GM21360 (cell line): ENCODE results near the gene ABCG4.
"Not testable (repeated sequence)": the region's sequence is repeated elsewhere in the genome, so short reads cannot be mapped to it uniquely, and the experiment has no call there.

Source experiments
- ATAC-seq: cut with Tn5 transposase; IDR thresholded peaks from one replicate; pipeline ENCODE4 v1.9.1; 2021; ENCODE audit warnings: mild to moderate bottlenecking, moderate library complexity; ENCODE audit not compliant: unreplicated experiment

The ABCG4 gene

GRCh38 chr11:119115484-119116234, 33.2 kb upstream of the ABCG4 start:
- ATAC-seq: no peak

- no peak for ATAC-seq
Observed at GRCh38 chr11:119116235-119116594, 32.6 kb upstream of the ABCG4 start.

GRCh38 chr11:119116601-119117000, 32.3 kb upstream of the ABCG4 start:
- no peak for ATAC-seq

GRCh38 chr11:119117004-119117706, 31.7 kb upstream of the ABCG4 start:
- ATAC-seq: no peak

GRCh38 chr11:119118227-119118626, 30.6 kb upstream of the ABCG4 start:
- ATAC-seq: no peak

- no peak for ATAC-seq
Observed at GRCh38 chr11:119118946-119119345, 29.9 kb upstream of the ABCG4 start.

- no peak for ATAC-seq
Observed at GRCh38 chr11:119120639-119121007, 28.2 kb upstream of the ABCG4 start.

GRCh38 chr11:119121008-119121810, 27.6 kb upstream of the ABCG4 start, which contains the start of gene HINFP:
Gene HINFP (plus strand): TSS chr11:119121580. CDS start chr11:119126945, 5,365 bp downstream.
- ATAC-seq: peak; percentile 98

- no peak for ATAC-seq
Observed at GRCh38 chr11:119121811-119122124, 27.1 kb upstream of the ABCG4 start.

GRCh38 chr11:119125821-119126220, 23.0 kb upstream of the ABCG4 start:
- ATAC-seq: no peak

GRCh38 chr11:119126675-119127268, 22.1 kb upstream of the ABCG4 start:
- ATAC-seq: no peak

- no peak for ATAC-seq
Observed at GRCh38 chr11:119130662-119131061, 18.2 kb upstream of the ABCG4 start.

- ATAC-seq: no peak
Observed at GRCh38 chr11:119134389-119134978, 14.4 kb upstream of the ABCG4 start.

GRCh38 chr11:119139276-119139675, 9.6 kb upstream of the ABCG4 start:
- ATAC-seq: not testable (repeated sequence)

- no peak for ATAC-seq
Observed at GRCh38 chr11:119144825-119145486, 3.9 kb upstream of the ABCG4 start.

GRCh38 chr11:119145551-119145950, 3.3 kb upstream of the ABCG4 start:
- no peak for ATAC-seq

- ATAC-seq: no peak
Observed at GRCh38 chr11:119147604-119148333, 1.1 kb upstream of the ABCG4 start.

GRCh38 chr11:119148720-119149017, 183 bp upstream of the ABCG4 start:
- no peak for ATAC-seq

GRCh38 chr11:119149786-119150275, 979 bp downstream of the ABCG4 start:
- ATAC-seq: no peak

- ATAC-seq: no peak
Observed at GRCh38 chr11:119152043-119152442, 3.2 kb downstream of the ABCG4 start.
